Mucosa of rectum (tissue), 2 donors: ENCODE measurements around the gene TEDC2.
"Not testable (repeated sequence)": the region's sequence is repeated elsewhere in the genome, so short reads cannot be mapped to it uniquely, and the experiment has no call there.

ENCODE experiments used
- H3K27ac ChIP-seq, 2 donors: one replicate each; pipeline ENCODE4 v1.7.0; 2013; ENCODE audit warnings: inconsistent platforms in 2 of 2, low read depth in 2 of 2, low read length in 2 of 2
- H3K27me3 ChIP-seq, 2 donors: one replicate each; pipeline ENCODE4 v1.7.0; 2013; ENCODE audit warnings: low read length in 2 of 2; ENCODE audit not compliant: control insufficient read depth in 2 of 2, insufficient read depth in 2 of 2
- H3K36me3 ChIP-seq, 2 donors: one replicate each; pipeline ENCODE4 v1.7.0; 2013; ENCODE audit warnings: low read length in 2 of 2; ENCODE audit not compliant: control insufficient read depth in 2 of 2, insufficient read depth in 2 of 2
- H3K4me1 ChIP-seq, 2 donors: one replicate each; pipeline ENCODE4 v1.7.0; 2013; ENCODE audit warnings: low read length in 2 of 2, mild to moderate bottlenecking in 1 of 2; ENCODE audit not compliant: control insufficient read depth in 2 of 2, insufficient read depth in 2 of 2
- H3K4me3 ChIP-seq, 2 donors: one replicate each; pipeline ENCODE4 v1.7.0; 2013; ENCODE audit warnings: low read length in 2 of 2
- H3K9ac ChIP-seq, 2 donors: one replicate each; pipeline ENCODE4 v1.7.0; 2013; ENCODE audit warnings: low read length in 2 of 2, low read depth in 1 of 2, mild to moderate bottlenecking in 1 of 2
- H3K9me3 ChIP-seq, 2 donors: one replicate each; pipeline ENCODE4 v1.7.0; 2013; ENCODE audit warnings: low read length in 2 of 2; ENCODE audit not compliant: control insufficient read depth in 2 of 2
- donor health status: healthy.
- donor health status: Normal muscosa, but diverticular disease.

TEDC2 gene

DNA sequence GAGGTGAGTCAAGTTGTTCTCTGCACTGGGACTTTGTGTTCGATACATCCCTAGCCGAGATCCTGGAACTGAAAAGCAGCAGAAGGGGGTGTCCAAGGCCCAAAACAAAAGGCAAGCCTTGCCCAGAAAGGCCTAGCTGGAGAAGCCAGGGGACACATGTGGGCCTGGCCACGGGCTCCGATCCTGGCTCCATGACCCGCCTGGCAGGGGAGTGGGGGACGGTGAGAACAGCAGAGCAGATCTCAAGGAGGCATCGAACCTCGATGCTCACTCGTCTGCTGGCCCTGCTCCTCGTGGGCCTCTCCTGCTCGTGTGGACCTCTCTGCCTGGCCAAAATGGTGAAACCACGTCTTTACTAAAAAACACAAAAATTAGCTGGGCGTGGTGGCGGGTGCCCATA is 21.8 kb upstream of the TEDC2 start:
- H3K36me3 ChIP-seq, result peaks cover 0 to 11% of the 10 kb centered on the region in 2 donors
- H3K27ac ChIP-seq, result no peak overlapping the region
- no peaks in the 10 kb centered on the region for H3K4me1 ChIP-seq
- H3K4me3 ChIP-seq, result no peak overlapping the region
- H3K9me3 ChIP-seq, result no peaks in the 10 kb centered on the region
- no peak overlapping the region for H3K9ac ChIP-seq
- no peaks in the 10 kb centered on the region for H3K27me3 ChIP-seq

DNA sequence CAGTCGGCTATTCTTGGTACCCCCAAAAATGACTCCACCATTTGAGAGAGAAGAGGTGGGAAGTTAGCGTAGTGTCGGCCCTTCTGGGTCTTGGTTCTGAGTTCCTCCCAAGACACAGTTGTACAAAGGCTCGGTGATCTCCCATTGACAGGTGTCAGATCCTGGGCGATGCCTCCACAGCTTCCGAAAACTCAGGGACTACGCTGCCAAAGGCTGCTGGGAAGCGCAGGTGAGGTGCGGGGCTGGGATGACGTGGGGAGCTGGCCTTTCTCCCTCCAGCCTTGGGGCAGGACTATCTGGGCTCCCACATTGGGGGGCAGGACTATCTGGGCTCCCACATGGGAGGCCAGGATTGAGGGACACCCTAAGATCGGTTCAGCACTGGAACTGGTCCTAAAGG is 20.3 kb upstream of the TEDC2 start:
- Histone ChIP-seq H3K27me3 (no peaks in the 10 kb centered on the region), H3K36me3 (peaks cover 0 to 13% of the 10 kb centered on the region in 2 donors)

DNA sequence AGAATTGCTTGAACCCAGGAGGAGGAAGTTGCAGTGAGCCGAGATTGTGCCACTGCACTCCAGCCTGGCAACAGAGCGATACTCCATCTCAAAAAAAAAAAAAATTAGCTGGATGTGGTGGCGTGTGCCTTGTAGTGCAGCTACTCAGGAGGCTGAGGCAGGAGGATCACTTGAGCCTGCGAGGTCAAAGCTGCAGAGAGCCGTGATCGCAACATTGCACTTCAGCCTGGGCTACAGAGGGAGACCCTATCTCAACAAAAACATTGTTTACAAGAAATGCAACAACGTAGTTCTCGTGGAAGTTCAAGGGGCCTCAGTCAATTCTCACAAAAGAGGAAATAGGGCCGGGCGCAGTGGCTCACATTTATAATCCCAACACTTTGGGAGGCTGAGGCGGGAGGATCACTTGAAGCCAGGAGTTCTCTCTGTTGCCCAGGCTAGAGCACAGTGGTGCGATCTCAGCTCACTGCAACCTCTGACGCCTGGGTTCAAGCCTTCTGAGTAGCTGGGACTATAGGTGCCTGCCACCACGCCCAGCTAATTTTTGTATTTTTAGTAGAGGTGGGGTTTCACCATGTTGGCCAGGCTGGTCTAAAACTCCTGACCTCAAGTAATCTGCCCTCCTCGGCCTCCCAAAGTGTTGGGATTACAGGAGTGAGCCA is 18.6 kb upstream of the TEDC2 start:
- H3K36me3 ChIP-seq, result peaks cover 5 to 14% of the 10 kb centered on the region in 2 donors
- H3K9me3 ChIP-seq, H3K9ac ChIP-seq, H3K4me3 ChIP-seq, H3K27ac ChIP-seq, H3K4me1 ChIP-seq, H3K27me3 ChIP-seq: not testable (repeated sequence)

More for the DNA sequence above, 20.3 kb upstream of the TEDC2 start:
- H3K9ac ChIP-seq, result no peak overlapping the region
- H3K27ac ChIP-seq, result no peak overlapping the region
- H3K9me3 ChIP-seq, result no peaks in the 10 kb centered on the region
- no peaks in the 10 kb centered on the region for H3K4me1 ChIP-seq
- H3K4me3 ChIP-seq, result no peak overlapping the region

DNA sequence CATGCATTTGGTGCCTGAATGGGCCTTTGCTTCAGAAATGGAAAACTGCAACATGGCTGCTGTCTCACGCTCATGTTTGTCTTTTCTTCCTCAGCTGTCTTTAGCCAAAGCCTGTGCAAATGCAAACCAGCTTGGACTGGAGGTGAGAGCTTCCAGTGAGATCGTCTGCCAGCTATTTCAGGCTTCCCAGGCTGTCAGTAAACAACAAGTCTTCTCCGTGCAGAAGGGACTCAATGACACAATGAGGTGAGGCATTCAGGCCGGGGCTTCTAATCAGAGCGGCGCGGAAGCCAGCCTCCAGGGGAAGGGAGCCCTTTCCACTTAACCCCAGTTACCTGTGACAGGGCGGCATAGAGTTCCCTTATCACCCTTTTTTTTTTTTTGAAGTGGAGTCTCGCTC is 16.4 kb upstream of the TEDC2 start:
- Histone ChIP-seq H3K4me3 (no peak overlapping the region), H3K9ac (no peak overlapping the region), H3K9me3 (no peaks in the 10 kb centered on the region), H3K36me3 (peaks cover 10 to 20% of the 10 kb centered on the region in 2 donors), H3K27me3 (no peaks in the 10 kb centered on the region), H3K4me1 (no peaks in the 10 kb centered on the region), H3K27ac (no peak overlapping the region)

DNA sequence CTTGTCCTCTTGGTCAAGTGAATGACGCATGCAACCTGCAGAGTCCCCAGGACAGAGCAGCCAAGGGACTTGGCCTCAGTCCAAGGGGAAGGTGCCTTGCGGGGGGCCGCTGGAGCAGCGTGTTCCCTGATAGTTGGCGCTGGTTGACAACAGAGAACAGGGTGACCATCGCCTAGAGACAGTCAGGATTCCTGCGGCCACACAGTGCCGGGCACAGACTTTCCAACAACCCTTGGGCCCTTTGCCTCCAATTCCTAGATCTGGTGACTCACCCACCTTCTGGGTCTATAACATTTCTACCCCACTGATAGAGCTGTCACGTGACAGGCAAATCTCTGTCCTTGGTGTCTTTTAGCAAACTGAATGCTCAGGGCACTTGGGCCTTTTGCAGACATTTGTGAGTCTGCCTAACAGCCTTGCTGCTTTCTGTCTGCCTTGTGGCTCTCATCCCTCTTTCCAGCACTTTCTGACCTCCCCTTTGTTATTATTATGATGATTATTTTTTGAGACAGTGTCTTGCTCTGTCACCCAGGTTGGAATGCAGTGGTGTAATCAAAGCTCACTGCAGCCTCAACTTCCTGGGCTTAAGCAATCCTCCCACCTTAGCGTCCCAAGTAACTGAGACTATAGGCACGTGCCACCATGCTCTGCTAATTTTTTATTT is 11.9 kb upstream of the TEDC2 start:
- Histone ChIP-seq H3K27me3 (no peaks in the 10 kb centered on the region), H3K9me3 (no peaks in the 10 kb centered on the region), H3K36me3 (peaks cover 10 to 34% of the 10 kb centered on the region in 2 donors), H3K4me1 (no peaks in the 10 kb centered on the region), H3K9ac (no peak overlapping the region), H3K27ac (no peak overlapping the region), H3K4me3 (no peak overlapping the region)

DNA sequence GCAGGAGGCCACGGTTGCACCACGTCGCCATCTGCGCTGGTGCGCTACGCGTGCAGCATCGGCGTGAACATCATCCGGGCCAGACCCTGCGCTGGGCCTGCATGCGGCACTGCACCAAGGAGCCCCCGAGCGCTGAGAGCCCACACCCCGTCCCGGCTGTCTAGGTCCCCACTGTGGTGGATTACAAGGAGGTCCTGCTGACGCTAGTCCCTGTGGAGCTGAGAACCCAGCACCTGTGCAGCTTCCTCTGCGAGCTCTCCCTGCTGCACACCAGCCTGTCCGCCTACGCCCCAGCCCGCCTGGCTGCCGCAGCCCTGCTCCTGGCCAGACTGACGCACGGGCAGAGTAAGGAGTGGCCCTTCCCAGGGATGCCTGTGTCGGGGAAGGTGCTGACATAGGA is 10.8 kb upstream of the TEDC2 start:
- Histone ChIP-seq H3K4me1 (no peaks in the 10 kb centered on the region), H3K27me3 (no peaks in the 10 kb centered on the region), H3K4me3 (no peak overlapping the region), H3K36me3 (peaks cover 13 to 32% of the 10 kb centered on the region in 2 donors), H3K9me3 (no peaks in the 10 kb centered on the region), H3K9ac (no peak overlapping the region), H3K27ac (no peak overlapping the region)

DNA sequence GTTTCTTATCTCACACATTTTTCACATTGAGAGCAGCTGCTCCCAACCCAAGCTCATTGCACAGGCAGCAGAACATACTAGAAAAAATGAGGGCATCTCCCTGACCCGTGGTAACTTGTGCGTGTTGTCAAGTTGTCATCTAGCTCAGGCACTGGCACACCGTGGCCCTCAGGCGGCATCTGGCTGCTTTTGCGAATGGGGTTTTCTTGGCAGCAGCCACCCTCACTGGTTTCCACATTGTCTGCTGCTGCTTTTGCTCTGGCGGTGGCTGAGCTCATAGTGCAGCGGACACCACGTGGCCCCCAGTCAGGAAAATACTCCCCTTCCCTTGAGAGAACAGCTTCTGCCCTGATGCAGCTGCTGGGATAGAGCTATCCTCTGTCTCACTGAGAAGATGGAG is 9.4 kb upstream of the TEDC2 start:
- Histone ChIP-seq H3K36me3 (peaks cover 8 to 22% of the 10 kb centered on the region in 2 donors), H3K4me3 (no peak overlapping the region), H3K27ac (no peak overlapping the region), H3K4me1 (no peaks in the 10 kb centered on the region), H3K9ac (no peak overlapping the region), H3K27me3 (no peaks in the 10 kb centered on the region), H3K9me3 (no peaks in the 10 kb centered on the region)

DNA sequence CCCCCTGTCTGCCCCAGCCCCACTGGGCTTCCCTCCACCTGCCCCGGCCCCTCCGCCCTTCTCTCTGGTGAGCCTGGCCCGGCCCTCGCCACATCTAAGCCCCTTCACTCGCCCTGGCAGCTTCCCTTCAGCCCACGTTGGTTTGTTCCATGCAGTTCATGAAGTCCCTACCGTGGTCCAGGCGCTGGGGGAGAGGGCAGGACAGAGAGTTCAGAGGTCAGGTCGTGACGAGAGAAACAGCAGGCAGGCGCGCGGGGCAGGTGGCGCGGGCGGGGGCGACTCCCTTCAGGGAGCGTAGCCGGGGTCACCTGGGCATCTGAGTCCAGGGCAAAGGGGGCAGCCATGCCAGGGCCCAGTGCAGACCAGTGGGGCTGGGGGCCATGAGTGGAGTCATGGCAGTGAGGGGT is 8.9 kb upstream of the TEDC2 start:
- H3K4me1 ChIP-seq, result no peaks in the 10 kb centered on the region
- H3K27ac ChIP-seq, result no peak overlapping the region
- no peak overlapping the region for H3K4me3 ChIP-seq
- H3K27me3 ChIP-seq, result no peaks in the 10 kb centered on the region
- no peaks in the 10 kb centered on the region for H3K9me3 ChIP-seq
- peaks cover 8 to 23% of the 10 kb centered on the region in 2 donors for H3K36me3 ChIP-seq
- H3K9ac ChIP-seq, result no peak overlapping the region

DNA sequence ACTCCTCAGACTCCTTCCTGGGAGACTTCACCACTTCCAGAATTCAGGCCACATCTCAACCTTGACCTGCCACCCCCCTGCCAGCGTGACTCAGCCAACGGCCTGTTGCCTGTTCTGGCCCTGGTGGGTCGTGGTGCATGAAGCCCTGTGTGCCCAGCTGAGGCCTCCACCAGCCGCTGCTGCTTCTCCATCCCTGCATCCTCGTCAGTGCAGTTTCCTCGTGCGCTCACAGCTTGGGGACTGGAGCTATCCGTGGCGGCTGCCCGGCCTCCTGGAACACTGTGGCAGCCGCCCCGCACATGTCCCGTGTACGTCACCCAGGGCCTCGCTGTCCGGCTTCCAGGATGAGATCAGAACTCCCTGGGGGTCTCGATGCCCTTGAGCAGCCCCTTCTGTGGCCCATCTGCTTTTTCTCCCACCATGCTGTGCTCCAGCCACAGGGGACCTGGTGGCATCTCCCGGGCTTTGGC is 8.0 kb upstream of the TEDC2 start:
- no peak overlapping the region for H3K27ac ChIP-seq
- no peak overlapping the region for H3K9ac ChIP-seq
- no peaks in the 10 kb centered on the region for H3K4me1 ChIP-seq
- peaks cover 3 to 22% of the 10 kb centered on the region in 2 donors for H3K36me3 ChIP-seq
- no peak overlapping the region for H3K4me3 ChIP-seq
- no peaks in the 10 kb centered on the region for H3K9me3 ChIP-seq
- H3K27me3 ChIP-seq, result no peaks in the 10 kb centered on the region

DNA sequence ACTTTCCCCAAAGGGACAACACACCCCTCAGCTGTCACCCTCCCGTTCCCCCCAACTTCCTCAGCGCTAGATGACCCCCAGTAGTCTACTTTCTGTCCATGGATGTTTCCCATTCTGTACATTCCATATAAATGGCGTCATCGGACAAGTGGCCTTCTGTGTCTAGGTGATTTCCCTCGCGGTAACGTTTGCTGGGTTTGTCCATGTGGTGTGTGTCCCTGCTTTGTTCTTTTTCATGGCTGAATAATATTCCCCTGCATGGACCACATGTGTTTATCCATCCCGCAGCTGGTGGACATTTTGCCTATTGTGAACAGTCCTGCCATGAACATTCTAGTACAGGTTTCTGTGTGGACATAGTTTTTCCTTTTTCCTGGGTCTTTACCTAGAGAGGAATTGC is 7.3 kb upstream of the TEDC2 start:
- H3K27me3 ChIP-seq, result no peaks in the 10 kb centered on the region
- H3K27ac ChIP-seq, result no peak overlapping the region
- H3K36me3 ChIP-seq, result peaks cover 3 to 22% of the 10 kb centered on the region in 2 donors
- no peak overlapping the region for H3K4me3 ChIP-seq
- H3K9me3 ChIP-seq, result no peaks in the 10 kb centered on the region
- no peak overlapping the region for H3K9ac ChIP-seq
- H3K4me1 ChIP-seq, result no peaks in the 10 kb centered on the region
